HEK293T (cell line): ENCODE measurements around the gene TGFBR1.

ENCODE experiments used
- CTCF ChIA-PET: fragments of 350-600 bp; formaldehyde crosslinking; extraction: SDS; loops from one replicate; lab custom pipeline; 2021; ENCODE audit warnings: antibody characterized with exemption, inconsistent platforms; lab: Yijun Ruan, JAX
- POLR2A ChIA-PET: fragments of 350-600 bp; formaldehyde crosslinking; extraction: SDS; loops from one replicate; lab custom pipeline; 2020; ENCODE audit warnings: antibody characterized with exemption, inconsistent platforms; lab: Yijun Ruan, JAX
- DNase-seq: peaks from one replicate; pipeline ENCODE4 v3.0.0; 2012; ENCODE audit warnings: mixed read lengths; ENCODE audit errors: extremely low spot score
- ARNT ChIP-seq: fragments of 450-650 bp; IDR thresholded peaks from 2 replicates; pipeline ENCODE4 v1.6.1; 2017; ENCODE audit warnings: mild to moderate bottlenecking
- BHLHE40 ChIP-seq: fragments of 450-650 bp; IDR thresholded peaks from 2 replicates; pipeline ENCODE4 v1.6.1; 2016; ENCODE audit warnings: mild to moderate bottlenecking, moderate library complexity, borderline replicate concordance
- CTBP1 ChIP-seq: fragments of 450-650 bp; IDR thresholded peaks from 2 replicates; pipeline ENCODE4 v1.6.1; 2016; ENCODE audit warnings: borderline replicate concordance
- ELF4 ChIP-seq: fragments of 450-650 bp; IDR thresholded peaks from 2 replicates; pipeline ENCODE4 v1.6.1; 2017; ENCODE audit warnings: antibody characterized with exemption
- FOXA1 ChIP-seq: fragments of 450-650 bp; IDR thresholded peaks from 2 replicates; pipeline ENCODE4 v1.6.1; 2016; ENCODE audit warnings: mild to moderate bottlenecking
- FOXK2 ChIP-seq: fragments of 450-650 bp; IDR thresholded peaks from 2 replicates; pipeline ENCODE4 v1.6.1; 2016; ENCODE audit warnings: mild to moderate bottlenecking
- FOXM1 ChIP-seq: fragments of 450-650 bp; IDR thresholded peaks from 2 replicates; pipeline ENCODE4 v1.6.1; 2017; ENCODE audit warnings: mild to moderate bottlenecking, borderline replicate concordance
- HDGF ChIP-seq: fragments of 450-650 bp; IDR thresholded peaks from 2 replicates; pipeline ENCODE4 v1.6.1; 2017; ENCODE audit warnings: antibody characterized with exemption, borderline replicate concordance
- L3MBTL2 ChIP-seq: fragments of 450-650 bp; conservative IDR thresholded peaks from 2 replicates; pipeline ENCODE4 v1.6.1; 2016; ENCODE audit warnings: mild to moderate bottlenecking
- LEF1 ChIP-seq: fragments of 450-650 bp; IDR thresholded peaks from 2 replicates; pipeline ENCODE4 v1.6.1; 2017; ENCODE audit warnings: mild to moderate bottlenecking, borderline replicate concordance
- NFRKB ChIP-seq: fragments of 450-650 bp; IDR thresholded peaks from 2 replicates; pipeline ENCODE4 v1.6.1; 2016; ENCODE audit warnings: mild to moderate bottlenecking, moderate library complexity
- PKNOX1 ChIP-seq: fragments of 450-650 bp; IDR thresholded peaks from 2 replicates; pipeline ENCODE4 v1.6.1; 2016
- SP1 ChIP-seq: fragments of 450-650 bp; IDR thresholded peaks from 2 replicates; pipeline ENCODE4 v1.6.1; 2017
- SUZ12 ChIP-seq: fragments of 450-650 bp; IDR thresholded peaks from 2 replicates; pipeline ENCODE4 v1.6.1; 2016; ENCODE audit warnings: mild to moderate bottlenecking
- TARDBP ChIP-seq: fragments of 450-650 bp; IDR thresholded peaks from 2 replicates; pipeline ENCODE4 v1.6.1; 2016
- ZNF384 ChIP-seq: fragments of 450-650 bp; IDR thresholded peaks from 2 replicates; pipeline ENCODE4 v1.6.1; 2016

TGFBR1 gene

GRCh38 chr9:99112750-99113413, 8.0 kb downstream of the TGFBR1 start:
- no peak for DNase-seq
- ChIA-PET POLR2A (no interaction called here), CTCF (no interaction called here)
- TF ChIP-seq CTBP1 (no peak), FOXK2 (no peak), HDGF (no peak), LEF1 (no peak), ELF4 (no peak), SP1 (no peak), NFRKB (no peak), PKNOX1 (no peak), L3MBTL2 (no peak), ARNT (no peak), BHLHE40 (no peak), FOXA1 (no peak), ZNF384 (no peak), FOXM1 (no peak), TARDBP (no peak)

- no peak for DNase-seq
- TF ChIP-seq LEF1 (no peak), BHLHE40 (no peak), ZNF384 (no peak), L3MBTL2 (no peak)
- ChIA-PET CTCF (no interaction called here), POLR2A (interaction anchor here (0.6 to 0.8 kb wide), 2 partner anchors 9 to 1126 kb away, joined by 3 read pairs; partner anchors contain the start of gene TGFBR1)
Observed at GRCh38 chr9:99113414-99114048, 8.6 kb downstream of the TGFBR1 start.

DNA sequence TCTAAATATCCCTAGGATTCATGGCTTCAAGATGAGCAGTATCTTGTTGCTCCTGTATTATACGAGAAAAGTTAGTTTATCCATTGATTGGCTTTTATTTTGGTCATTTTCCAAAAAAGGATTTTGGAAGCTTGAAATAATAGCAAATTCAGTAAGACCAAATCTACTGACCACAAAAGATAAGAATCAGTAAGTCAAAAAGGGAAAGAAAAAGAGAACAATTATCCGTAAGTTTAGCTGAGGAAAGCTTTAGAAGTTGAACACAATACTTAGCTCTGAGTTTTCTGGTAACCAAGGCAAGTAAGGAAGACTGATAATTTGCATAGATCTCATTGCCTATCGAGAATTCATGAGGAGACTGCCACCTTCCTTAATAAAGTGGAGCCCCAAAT, 9.1 kb downstream of the TGFBR1 start:
- CTCF ChIA-PET: no interaction called here
- TF ChIP-seq PKNOX1 (no peak), LEF1 (no peak), NFRKB (no peak), HDGF (no peak), BHLHE40 (no peak), ARNT (no peak), L3MBTL2 (no peak)
- DNase-seq: no peak
- POLR2A ChIA-PET: interaction anchor here (0.6 to 0.8 kb wide), 2 partner anchors 9 to 1127 kb away, joined by 3 read pairs; partner anchors contain the start of gene TGFBR1

GRCh38 chr9:99114846-99115500, 10.1 kb downstream of the TGFBR1 start:
- no peak for TF ChIP-seq FOXA1
- CTCF ChIA-PET: no interaction called here
- POLR2A ChIA-PET: no interaction called here
- DNase-seq: no peak

DNA sequence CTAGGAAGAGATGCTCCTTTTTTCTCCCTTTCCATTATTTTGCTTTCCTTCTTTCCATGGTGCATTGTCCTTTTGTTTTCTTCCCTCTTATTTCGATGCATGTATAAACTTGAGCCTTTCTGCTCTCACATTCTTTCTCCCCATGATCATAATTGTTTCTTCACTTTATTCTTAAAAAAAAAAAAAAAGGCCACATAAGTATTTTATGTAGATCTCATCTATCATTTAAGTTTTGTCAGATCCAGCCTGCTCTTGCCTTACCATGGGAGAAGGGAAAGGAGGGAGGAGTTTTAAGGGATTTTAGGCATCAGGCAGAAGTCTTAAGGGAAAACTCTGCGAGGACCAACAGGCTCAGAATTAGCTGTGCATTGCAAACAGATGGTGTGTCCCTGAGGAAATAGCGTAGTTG, 11.1 kb downstream of the TGFBR1 start:
- no peak for DNase-seq
- POLR2A ChIA-PET: no interaction called here
- CTCF ChIA-PET: no interaction called here
- no peak for TF ChIP-seq CTBP1
- TF ChIP-seq FOXA1: no peak
- no peak for TF ChIP-seq BHLHE40
- TF ChIP-seq FOXM1: no peak
- TF ChIP-seq NFRKB: no peak
- TF ChIP-seq L3MBTL2: no peak
- TF ChIP-seq ZNF384: no peak
- no peak for TF ChIP-seq LEF1
- TF ChIP-seq TARDBP: no peak
- TF ChIP-seq SP1: no peak
- TF ChIP-seq PKNOX1: no peak
- TF ChIP-seq FOXK2: no peak
- no peak for TF ChIP-seq ARNT
- no peak for TF ChIP-seq HDGF
- TF ChIP-seq SUZ12: no peak
- no peak for TF ChIP-seq ELF4

DNA sequence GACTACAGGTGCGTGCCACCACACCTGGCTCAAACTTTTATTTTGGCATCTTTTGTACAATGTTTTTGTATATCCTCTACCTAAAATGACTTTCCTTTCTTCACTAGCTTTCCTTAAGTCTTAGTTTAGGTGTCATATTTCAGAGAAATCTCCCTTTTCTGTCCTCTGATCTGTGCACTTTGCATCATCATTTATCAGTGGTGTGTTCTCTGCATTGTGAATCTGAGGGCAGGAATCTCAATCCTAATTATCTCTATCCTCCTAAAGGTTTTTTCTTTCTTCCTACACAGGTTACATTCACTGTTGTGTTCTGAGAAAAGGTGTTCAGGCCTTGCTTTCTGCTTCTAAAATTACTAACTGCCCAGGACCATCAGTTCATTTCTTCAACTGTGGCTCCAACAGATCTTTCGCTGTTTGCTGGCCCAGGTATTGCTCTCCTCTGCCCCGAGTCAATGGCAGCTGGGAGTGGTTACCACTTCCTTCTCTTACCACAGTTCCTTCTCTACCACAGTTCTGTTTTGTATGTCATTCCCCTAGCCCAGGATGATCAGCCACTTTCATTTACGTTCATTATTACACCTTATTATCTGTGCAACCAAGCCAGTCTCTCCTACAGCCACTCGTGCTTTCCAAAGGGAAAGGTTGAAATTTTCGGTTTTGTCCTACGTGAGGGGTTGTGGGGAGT, 14.0 kb downstream of the TGFBR1 start:
- ChIA-PET CTCF (no interaction called here), POLR2A (no interaction called here)
- TF ChIP-seq ARNT (no peak), LEF1 (no peak), ZNF384 (no peak), L3MBTL2 (no peak), FOXK2 (no peak), TARDBP (no peak), FOXA1 (no peak), SP1 (no peak), SUZ12 (no peak), NFRKB (no peak), PKNOX1 (no peak), FOXM1 (no peak), ELF4 (no peak), BHLHE40 (no peak), CTBP1 (no peak)
- no peak for DNase-seq
